Measurements from ENCODE around the gene MOSMO.

- TF ChIP-seq CTCF (IDR thresholded peaks at IDR 0.05) (no peak), POLR2A (IDR thresholded peaks at IDR 0.05) (no peak)
Measured at GRCh38 chr16:22027633-22028032, 19.7 kb downstream of the MOSMO start.
